ENCODE data around the gene WDR1. TPM values are rescaled to one million over a fixed set of nuclear protein-coding genes. Genes with fewer than 3 reads are reported as not detected.

WDR1 gene
- total and polyA plus RNA-seq, 2 of the 13 experiments (the other 11 are each of a cell fraction or from before 2014, with no cell fraction given): 106 to 198 TPM

- TF ChIP-seq ZNF790 (CRISPR knock-in tag; IDR thresholded peaks at IDR 0.05; ENCODE audit: borderline replicate concordance) (no peak), ZBTB44 (CRISPR knock-in tag; IDR thresholded peaks at IDR 0.05) (no peak), RXRA (CRISPR knock-in tag; IDR thresholded peaks at IDR 0.05) (peak; percentile 28; the same call in 1 of the 2 replicates), ZFP90 (CRISPR knock-in tag; IDR thresholded peaks at IDR 0.05; ENCODE audit: borderline replicate concordance) (no peak), DBP (CRISPR knock-in tag; IDR thresholded peaks at IDR 0.05; ENCODE audit: not compliant biosample characterization) (no peak), ATM (IDR thresholded peaks at IDR 0.05; ENCODE audit: borderline replicate concordance) (no peak), PREB (CRISPR knock-in tag; IDR thresholded peaks at IDR 0.05) (no peak), CREB1 (IDR thresholded peaks at IDR 0.05) (peak; percentile 42; the same call in 1 of the 2 replicates), CREB1 (CRISPR knock-in tag; IDR thresholded peaks at IDR 0.05) (peak; percentile 51), ZNF652 (CRISPR knock-in tag; IDR thresholded peaks at IDR 0.05; ENCODE audit: borderline replicate concordance, low read depth) (no peak), HNF4A (CRISPR knock-in tag; IDR thresholded peaks at IDR 0.05) (no peak), SMYD3 (CRISPR knock-in tag; IDR thresholded peaks at IDR 0.05) (no peak), ZNF136 (CRISPR knock-in tag; IDR thresholded peaks at IDR 0.05; ENCODE audit: low read depth) (no peak), ZNF598 (CRISPR knock-in tag; IDR thresholded peaks at IDR 0.05; ENCODE audit: borderline replicate concordance) (no peak), REXO4 (CRISPR knock-in tag; IDR thresholded peaks at IDR 0.05; ENCODE audit: borderline replicate concordance) (no peak), ZFP1 (CRISPR knock-in tag; IDR thresholded peaks at IDR 0.05) (no peak), GLMP (CRISPR knock-in tag; IDR thresholded peaks at IDR 0.05; ENCODE audit: borderline replicate concordance) (no peak), NR2F6 (IDR thresholded peaks at IDR 0.05) (no peak), NR2F6 (CRISPR knock-in tag; IDR thresholded peaks at IDR 0.05) (peak; percentile 60; the same call in 1 of the 2 replicates), ZNF567 (CRISPR knock-in tag; IDR thresholded peaks at IDR 0.05; ENCODE audit: borderline replicate concordance) (no peak), MYC (CRISPR knock-in tag; IDR thresholded peaks at IDR 0.05; ENCODE audit: borderline replicate concordance) (no peak), NRL (CRISPR knock-in tag; IDR thresholded peaks at IDR 0.05; ENCODE audit: borderline replicate concordance) (no peak), ZFP82 (CRISPR knock-in tag; IDR thresholded peaks at IDR 0.05; ENCODE audit: borderline replicate concordance) (no peak), YEATS4 (CRISPR knock-in tag; IDR thresholded peaks at IDR 0.05; ENCODE audit: borderline replicate concordance) (no peak), ATAD3A (CRISPR knock-in tag; IDR thresholded peaks at IDR 0.05) (no peak), HBP1 (CRISPR knock-in tag; IDR thresholded peaks at IDR 0.05; ENCODE audit: low read depth) (no peak)
Observed at GRCh38 chr4:10032625-10033024, 84.0 kb downstream of the WDR1 start (continued).
